Panc1 (cell line): ENCODE measurements around the gene IL2RA.

Experiments
- SIN3A ChIP-seq: IDR thresholded peaks from 2 replicates; pipeline ENCODE4 v1.6.1; 2012; ENCODE audit warnings: low read depth, mild to moderate bottlenecking, low read length, moderate library complexity, borderline replicate concordance; ENCODE audit not compliant: insufficient read depth
- TF ChIP-seq, protein P1 (sequence below), 2 experiments: IDR thresholded peaks; 2 replicates each; pipeline ENCODE4 v1.6.1; 2011 to 2012; ENCODE audit warnings: low read depth in 2 of 2, control low read depth in 1 of 2, low read length in 1 of 2, mild to moderate bottlenecking in 1 of 2, moderate library complexity in 1 of 2; ENCODE audit not compliant: insufficient read depth in 1 of 2
- TF ChIP-seq, protein P2 (sequence below): fragments of 450-650 bp; IDR thresholded peaks from 2 replicates; pipeline ENCODE4 v1.5.1; 2017; ENCODE audit warnings: mild to moderate bottlenecking

DNA sequence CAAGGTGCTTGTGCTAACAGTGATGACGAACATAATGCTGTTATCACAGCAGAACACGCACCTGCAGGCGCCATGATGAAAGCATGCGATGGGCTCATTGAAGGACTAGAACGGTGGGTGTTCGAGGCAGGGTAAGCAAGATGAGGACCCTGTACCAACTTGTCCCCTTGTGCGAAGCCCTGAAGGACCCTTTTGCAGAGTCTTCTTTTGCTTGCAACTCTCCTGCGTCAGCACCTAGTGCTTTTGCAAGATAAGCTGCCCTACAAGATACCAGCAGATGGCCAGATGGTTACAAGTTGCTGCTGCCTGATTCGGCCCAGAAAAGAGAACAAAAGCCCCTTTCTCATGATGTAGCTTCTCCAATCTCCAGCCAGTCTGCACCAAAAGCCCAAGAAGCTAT, 80.6 kb downstream of the IL2RA start:
- TF ChIP-seq, protein P1, sequence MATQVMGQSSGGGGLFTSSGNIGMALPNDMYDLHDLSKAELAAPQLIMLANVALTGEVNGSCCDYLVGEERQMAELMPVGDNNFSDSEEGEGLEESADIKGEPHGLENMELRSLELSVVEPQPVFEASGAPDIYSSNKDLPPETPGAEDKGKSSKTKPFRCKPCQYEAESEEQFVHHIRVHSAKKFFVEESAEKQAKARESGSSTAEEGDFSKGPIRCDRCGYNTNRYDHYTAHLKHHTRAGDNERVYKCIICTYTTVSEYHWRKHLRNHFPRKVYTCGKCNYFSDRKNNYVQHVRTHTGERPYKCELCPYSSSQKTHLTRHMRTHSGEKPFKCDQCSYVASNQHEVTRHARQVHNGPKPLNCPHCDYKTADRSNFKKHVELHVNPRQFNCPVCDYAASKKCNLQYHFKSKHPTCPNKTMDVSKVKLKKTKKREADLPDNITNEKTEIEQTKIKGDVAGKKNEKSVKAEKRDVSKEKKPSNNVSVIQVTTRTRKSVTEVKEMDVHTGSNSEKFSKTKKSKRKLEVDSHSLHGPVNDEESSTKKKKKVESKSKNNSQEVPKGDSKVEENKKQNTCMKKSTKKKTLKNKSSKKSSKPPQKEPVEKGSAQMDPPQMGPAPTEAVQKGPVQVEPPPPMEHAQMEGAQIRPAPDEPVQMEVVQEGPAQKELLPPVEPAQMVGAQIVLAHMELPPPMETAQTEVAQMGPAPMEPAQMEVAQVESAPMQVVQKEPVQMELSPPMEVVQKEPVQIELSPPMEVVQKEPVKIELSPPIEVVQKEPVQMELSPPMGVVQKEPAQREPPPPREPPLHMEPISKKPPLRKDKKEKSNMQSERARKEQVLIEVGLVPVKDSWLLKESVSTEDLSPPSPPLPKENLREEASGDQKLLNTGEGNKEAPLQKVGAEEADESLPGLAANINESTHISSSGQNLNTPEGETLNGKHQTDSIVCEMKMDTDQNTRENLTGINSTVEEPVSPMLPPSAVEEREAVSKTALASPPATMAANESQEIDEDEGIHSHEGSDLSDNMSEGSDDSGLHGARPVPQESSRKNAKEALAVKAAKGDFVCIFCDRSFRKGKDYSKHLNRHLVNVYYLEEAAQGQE (IDR thresholded peaks at IDR 0.05; ENCODE audit: insufficient read depth in 1 of 2, low read depth in 2 of 2, low read length in 1 of 2), result no peak
- TF ChIP-seq, protein P2, sequence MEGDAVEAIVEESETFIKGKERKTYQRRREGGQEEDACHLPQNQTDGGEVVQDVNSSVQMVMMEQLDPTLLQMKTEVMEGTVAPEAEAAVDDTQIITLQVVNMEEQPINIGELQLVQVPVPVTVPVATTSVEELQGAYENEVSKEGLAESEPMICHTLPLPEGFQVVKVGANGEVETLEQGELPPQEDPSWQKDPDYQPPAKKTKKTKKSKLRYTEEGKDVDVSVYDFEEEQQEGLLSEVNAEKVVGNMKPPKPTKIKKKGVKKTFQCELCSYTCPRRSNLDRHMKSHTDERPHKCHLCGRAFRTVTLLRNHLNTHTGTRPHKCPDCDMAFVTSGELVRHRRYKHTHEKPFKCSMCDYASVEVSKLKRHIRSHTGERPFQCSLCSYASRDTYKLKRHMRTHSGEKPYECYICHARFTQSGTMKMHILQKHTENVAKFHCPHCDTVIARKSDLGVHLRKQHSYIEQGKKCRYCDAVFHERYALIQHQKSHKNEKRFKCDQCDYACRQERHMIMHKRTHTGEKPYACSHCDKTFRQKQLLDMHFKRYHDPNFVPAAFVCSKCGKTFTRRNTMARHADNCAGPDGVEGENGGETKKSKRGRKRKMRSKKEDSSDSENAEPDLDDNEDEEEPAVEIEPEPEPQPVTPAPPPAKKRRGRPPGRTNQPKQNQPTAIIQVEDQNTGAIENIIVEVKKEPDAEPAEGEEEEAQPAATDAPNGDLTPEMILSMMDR, result no peak
- TF ChIP-seq SIN3A, result no peak
